ENCODE measurements around the gene SLC19A1.

Gene SLC19A1

GRCh38 chr21:45544449-45545235 is 2.4 kb upstream of the SLC19A1 start:
- no peak for FAIRE-seq

- no peak for FAIRE-seq
Measured at GRCh38 chr21:45543710-45544448, 1.6 kb upstream of the SLC19A1 start.

GRCh38 chr21:45543371-45543709 is 1.1 kb upstream of the SLC19A1 start:
- FAIRE-seq = no peak

DNA sequence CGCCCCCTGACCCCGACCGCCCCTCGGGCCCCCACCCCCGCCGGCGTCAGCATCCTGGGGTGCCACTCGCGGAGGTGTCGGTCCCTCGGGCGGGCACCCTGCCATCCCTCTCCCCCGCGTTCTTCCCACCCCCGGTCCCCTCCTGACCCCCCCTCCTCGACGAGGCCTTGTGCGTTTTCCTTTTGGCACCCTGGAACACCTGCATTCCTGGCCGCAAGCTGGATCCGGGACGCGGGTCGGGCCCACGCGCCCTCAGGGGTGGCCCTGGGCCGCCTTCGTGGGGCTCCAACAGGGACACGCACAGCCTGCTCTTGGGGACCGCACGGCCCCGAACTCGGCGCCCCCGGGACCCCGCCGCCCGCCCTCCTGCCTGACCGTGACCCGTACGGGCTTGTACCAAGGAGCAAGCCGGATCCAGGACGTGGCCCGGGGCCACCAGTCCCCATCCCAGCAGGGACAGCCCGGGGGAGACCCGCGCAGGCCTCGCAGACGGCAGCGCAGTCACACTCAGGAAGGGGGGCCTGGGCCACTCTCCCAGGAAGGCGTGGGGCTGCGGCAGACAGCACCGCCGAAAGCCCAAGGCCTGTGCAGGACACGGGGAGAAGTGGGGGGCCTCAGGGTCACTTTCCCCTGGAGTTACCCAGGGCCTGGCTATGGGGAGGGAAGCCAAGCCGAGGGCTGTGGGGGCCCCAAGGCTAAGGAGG is 579 bp upstream of the SLC19A1 start:
- no peak for FAIRE-seq

GRCh38 chr21:45541221-45542039 is 810 bp downstream of the SLC19A1 start:
- no peak for FAIRE-seq

- no peak for FAIRE-seq
Measured at GRCh38 chr21:45540601-45540970, 1.7 kb downstream of the SLC19A1 start.

GRCh38 chr21:45539796-45540600 is 2.2 kb downstream of the SLC19A1 start:
- FAIRE-seq = no peak

DNA sequence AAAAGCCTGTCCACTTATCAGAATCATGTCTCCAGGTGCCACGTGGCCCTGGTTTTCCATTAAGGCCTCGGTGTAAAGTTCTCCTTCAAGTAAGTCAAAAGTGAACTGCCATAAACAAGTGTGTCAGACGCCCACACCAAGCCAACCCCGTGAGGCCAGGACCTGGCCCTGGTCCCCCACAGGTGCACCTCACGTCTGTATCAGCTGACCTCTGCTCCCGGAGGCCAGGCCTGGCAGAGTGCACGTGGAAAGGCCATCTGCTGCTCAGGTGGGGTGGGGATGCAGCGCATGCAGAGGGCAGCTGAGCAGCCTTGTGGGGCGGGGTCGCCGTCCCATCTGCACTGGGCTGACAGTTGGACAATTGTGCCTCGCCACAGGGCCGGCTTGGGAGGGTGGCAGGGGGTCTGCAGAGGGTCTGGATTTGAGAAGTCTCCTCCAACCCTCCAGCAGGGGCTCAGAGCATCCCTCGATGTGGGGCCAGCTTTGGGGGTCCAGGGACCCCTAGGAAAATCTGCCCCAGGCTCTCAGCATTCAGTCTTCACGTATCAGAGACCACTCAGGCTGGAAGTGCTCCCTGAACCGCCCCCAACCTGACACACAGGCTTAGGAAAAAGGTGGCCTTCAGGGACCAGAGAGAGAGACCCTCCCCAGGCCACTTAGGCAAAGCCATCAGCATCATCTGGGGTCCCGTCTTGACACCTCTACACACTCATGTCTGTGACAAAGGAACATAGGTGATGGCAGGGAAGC is 3.0 kb downstream of the SLC19A1 start:
- no peak for FAIRE-seq

DNA sequence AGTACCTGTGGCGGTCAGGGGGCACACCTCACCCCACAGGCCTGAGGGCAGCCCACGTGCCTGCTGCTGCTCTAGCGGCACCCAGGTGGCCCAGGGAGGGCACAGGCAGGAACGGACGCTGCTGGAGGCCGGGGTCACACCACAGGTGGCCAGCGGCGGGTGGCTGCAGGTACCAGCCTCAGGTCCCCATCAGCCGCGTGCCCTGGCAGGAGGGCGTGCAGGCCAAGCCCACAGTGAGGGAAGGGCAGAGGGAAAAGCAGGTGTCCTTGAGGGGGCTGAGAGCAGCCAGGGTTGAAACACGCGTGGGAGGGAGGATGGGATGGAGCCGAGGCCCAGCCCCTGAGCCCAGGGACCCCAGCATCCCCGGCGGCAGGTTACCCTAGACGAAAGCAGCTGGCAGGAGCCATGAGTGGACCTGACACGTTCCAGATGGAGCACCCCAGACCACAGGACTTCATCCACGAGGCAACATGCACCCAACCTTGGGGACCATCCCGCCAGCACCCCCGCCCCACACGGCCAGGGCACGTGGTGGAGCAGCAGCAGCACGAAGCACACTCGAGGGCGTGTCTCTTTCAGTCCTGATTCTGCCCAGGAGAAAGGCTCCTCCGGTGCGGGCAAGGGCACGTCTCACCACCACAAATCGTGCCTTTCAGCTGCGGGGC is 3.7 kb downstream of the SLC19A1 start:
- FAIRE-seq = no peak

DNA sequence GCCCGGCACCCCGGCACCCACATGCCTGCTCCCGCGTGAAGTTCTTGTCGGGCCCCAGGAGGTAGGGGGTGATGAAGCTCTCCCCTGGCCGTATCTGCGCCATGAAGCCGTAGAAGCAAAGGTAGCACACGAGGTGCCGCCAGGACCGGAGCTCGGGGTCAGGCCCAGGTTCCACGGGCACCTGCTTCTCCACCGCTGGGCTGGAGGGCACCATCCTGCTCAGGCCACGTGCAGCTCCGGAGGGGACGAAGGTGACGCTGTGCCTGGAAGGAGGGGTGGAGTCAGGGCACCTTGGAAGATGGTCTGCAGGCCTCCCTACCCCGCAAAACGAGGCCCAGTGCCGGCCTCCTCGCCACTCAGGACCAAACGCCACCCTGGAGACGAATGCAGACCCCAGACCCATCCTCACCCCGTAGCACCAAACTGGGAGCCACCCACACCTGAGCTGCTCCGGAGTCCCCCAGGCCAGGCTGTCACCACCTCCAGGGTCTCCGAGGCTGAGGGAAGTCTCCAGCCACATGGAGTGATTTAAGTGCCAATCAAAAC is 4.4 kb downstream of the SLC19A1 start:
- FAIRE-seq = no peak

DNA sequence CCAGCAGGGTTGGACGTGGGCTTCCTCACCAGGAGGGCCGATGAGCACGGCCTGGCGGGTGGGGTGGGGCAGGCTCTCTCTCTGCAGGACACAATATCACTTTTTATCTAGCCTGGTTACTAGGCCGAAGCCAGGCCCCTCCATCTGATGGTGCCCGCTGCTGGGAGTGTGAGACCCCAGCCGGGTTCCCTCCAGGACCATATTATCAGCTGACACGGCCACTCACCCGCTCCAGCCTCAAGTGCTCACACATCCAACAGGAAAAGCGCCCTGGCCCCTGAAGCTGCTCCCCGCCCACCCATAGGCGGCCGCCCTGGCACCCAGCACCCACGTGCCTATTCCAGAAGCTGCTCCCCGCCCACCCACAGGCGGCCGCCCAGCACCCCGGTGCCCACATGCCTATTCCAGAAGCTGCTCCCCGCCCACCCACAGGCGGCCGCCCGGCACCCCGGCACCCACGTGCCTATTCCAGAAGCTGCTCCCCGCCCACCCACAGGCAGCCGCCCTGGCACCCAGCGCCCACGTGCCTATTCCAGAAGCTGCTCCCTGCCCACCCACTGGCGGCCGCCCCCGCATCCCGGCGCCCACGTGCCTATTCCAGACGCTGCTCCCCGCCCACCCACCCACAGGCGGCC is 5.0 kb downstream of the SLC19A1 start:
- no peak for FAIRE-seq

DNA sequence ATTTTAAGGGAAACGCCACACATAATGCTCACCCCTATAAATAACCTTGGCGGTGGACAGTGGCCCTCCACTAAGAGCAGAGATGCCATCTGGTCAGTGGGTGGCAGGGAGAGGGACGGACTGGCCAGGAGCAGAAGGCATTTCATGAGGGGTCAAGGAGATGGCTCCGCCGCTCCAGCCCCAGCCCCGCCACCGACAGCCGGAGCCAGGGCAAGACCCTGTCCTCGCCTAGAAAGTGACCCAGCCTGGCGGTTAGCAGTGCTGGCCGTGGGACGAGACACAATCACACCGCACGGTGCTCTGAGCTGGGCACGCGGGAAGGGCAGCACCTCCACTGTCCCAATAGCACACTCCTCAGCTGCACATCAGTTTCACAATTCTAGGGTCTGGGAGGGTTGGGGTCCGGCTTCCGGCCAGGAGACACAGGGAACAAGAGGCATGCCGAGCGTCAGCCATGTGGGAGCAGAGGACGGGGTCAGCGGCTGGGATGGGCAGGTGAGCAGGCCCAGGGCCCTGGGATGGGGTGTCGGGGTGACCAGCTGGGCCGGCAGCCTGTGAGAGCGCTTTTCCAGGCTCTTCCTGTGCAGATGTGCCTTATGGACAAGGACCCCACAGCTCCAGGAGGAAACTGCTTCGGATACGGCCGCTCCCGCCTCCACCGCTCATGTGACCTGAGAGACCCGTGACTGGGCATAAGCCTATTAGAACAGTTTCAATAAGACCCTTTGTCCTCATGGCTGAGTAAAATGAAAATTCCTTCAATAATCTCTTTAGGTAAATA is 5.7 kb downstream of the SLC19A1 start:
- no peak for FAIRE-seq

- FAIRE-seq = no peak
Measured at GRCh38 chr21:45535341-45536081, 6.7 kb downstream of the SLC19A1 start.

- no peak for FAIRE-seq
Measured at GRCh38 chr21:45534636-45535331, 7.5 kb downstream of the SLC19A1 start.

DNA sequence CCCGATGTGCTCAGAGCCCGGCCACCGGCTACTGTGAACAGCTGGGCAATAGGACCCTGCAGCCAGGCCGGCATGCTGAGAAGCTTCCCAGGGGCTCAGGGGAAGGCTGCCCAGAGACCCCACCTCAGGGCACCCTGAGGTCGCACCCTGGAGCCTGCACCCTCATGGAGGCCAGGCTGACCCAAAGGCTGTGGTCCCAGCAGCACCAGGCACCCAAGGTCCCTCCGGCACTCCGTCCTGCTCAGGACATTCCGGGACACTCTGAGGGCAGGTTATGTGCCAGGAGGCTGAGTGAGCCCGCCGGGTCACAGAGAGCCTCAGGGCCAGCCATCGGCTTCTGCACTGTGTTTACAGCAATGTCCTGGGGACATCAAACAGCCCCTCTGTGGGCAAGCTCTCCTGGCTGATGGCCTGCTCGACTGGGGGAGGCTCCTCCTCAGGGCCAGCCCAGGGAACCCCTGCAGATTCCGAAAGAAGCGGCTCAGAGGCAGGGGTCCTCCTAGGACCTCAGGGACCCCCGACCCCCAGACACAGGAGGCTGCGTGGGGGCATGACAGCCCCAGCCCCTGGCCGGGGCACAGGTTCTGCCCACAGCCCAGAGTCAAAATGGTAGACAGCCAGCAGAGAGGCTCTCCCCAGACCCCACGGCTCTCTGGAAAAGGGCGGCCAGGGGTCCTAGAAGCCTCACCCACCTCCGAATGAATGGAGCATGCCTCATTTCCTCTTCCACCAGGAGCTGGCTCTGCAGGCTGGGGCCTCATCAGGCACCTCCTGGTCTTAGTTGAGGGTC is 8.2 kb downstream of the SLC19A1 start:
- FAIRE-seq = no peak

- FAIRE-seq = no peak
Measured at GRCh38 chr21:45533361-45533845, 8.8 kb downstream of the SLC19A1 start.

Data from G401.6 (cell line).